K562 (cell line): ENCODE measurements around the gene NR2F2. TPM values are rescaled to one million over a fixed set of nuclear protein-coding genes. Genes with fewer than 3 reads are reported as not detected.

Source experiments
- ATAC-seq: fragments of 200-7000 bp; cut with Tn5 transposase; 3 replicates; pipeline ENCODE4 v1.9.1; 2020; ENCODE audit warnings: moderate library complexity
- BruUV-seq: library from RNA; stranded (reverse); fragments of 400-500 nt; replicated peaks from 2 replicates; lab custom pipeline; 2021; lab: Mats Ljungman, UMichigan
- CTCF ChIA-PET: fragments of 300-600 bp; formaldehyde crosslinking; extraction: SDS; loops from one replicate; lab custom pipeline; 2021; ENCODE audit warnings: low intra/inter-chr PET ratio; lab: Yijun Ruan, JAX
- POLR2A ChIA-PET: fragments of 300-600, 350-650 bp; sonication (Branson Sonifier 250); formaldehyde crosslinking; extraction: SDS; loops from one replicate; lab custom pipeline; 2021; ENCODE audit warnings: antibody characterized with exemption, inconsistent platforms; lab: Yijun Ruan, JAX
- DNase-seq, 4 experiments: peaks; one replicate each; pipeline versions ENCODE4 v3.0.0 to v3.0.0-alpha.2; 2011 to 2018; ENCODE audit warnings: low spot score in 3 of 4, mixed read lengths in 3 of 4; ENCODE audit errors: extremely low read depth in 1 of 4
- FAIRE-seq: peaks from 2 replicates; lab custom pipeline; 2011; peaks lifted over from hg19 to GRCh38; lab: Jason Lieb, UNC
- H2AFZ ChIP-seq: 2 replicates; pipeline ENCODE4 v1.6.0; 2011; ENCODE audit warnings: low read depth, low read length, control low read depth, inconsistent platforms
- H3K27ac ChIP-seq: fragments of 200-600 bp; 3 replicates; pipeline ENCODE4 v1.8.0; 2011; ENCODE audit warnings: low read depth, mild to moderate bottlenecking, control low read depth, inconsistent platforms, low read length, moderate library complexity, mixed read lengths; ENCODE audit errors: extremely low read depth
- H3K27me3 ChIP-seq, 2 experiments: fragments of 300-600 bp in 1 of 2; 2 replicates in 1 of 2; 3 replicates in 1 of 2; pipeline versions ENCODE4 v1.6.0 to v1.8.0; 2011; ENCODE audit warnings: inconsistent platforms in 2 of 2, low read length in 2 of 2, mild to moderate bottlenecking in 1 of 2, mixed read lengths in 1 of 2, moderate library complexity in 1 of 2; ENCODE audit not compliant: control insufficient read depth in 2 of 2, insufficient read depth in 2 of 2
- H3K36me3 ChIP-seq: fragments of 300-600 bp; 3 replicates; pipeline ENCODE4 v1.8.0; 2011; ENCODE audit warnings: mild to moderate bottlenecking, low read length, inconsistent platforms; ENCODE audit not compliant: control insufficient read depth, insufficient read depth
- H3K4me1 ChIP-seq, 2 experiments: fragments of 200-600 bp in 1 of 2; replicated peaks in 1 of 2; 2 replicates in 1 of 2; 3 replicates in 1 of 2; pipeline versions ENCODE4 v1.5.1 to v1.8.0; 2011; ENCODE audit warnings: inconsistent platforms in 2 of 2, low read length in 2 of 2, mild to moderate bottlenecking in 1 of 2, mixed read lengths in 1 of 2, moderate library complexity in 1 of 2; ENCODE audit not compliant: control insufficient read depth in 2 of 2, insufficient read depth in 2 of 2
- H3K4me2 ChIP-seq: 2 replicates; pipeline ENCODE4 v1.6.1; 2011; ENCODE audit warnings: low read length, control low read depth, inconsistent platforms, mixed read lengths; ENCODE audit not compliant: insufficient read depth
- H3K4me3 ChIP-seq: fragments of 200-600 bp; sonication (generic), shearing (Covaris generic); 2 replicates; pipeline ENCODE4 v1.5.1; 2016; ENCODE audit warnings: control low read depth, inconsistent platforms
- H3K79me2 ChIP-seq: fragments of 200-600 bp; 3 replicates; pipeline ENCODE4 v1.8.0; 2011; ENCODE audit warnings: low read length, inconsistent platforms; ENCODE audit not compliant: control insufficient read depth, insufficient read depth
- H3K9ac ChIP-seq, 2 experiments: 2 replicates each; pipeline versions ENCODE4 v1.6.0 to v1.6.1; 2011; ENCODE audit warnings: low read depth in 2 of 2, low read length in 2 of 2, control low read depth in 1 of 2, inconsistent platforms in 1 of 2, mild to moderate bottlenecking in 1 of 2, mixed read lengths in 1 of 2; ENCODE audit not compliant: insufficient read depth in 1 of 2
- H3K9me1 ChIP-seq: one replicate; pipeline ENCODE4 v1.6.0; 2011; ENCODE audit warnings: inconsistent platforms, mild to moderate bottlenecking, low read length, moderate library complexity; ENCODE audit not compliant: control insufficient read depth, insufficient read depth
- H3K9me3 ChIP-seq: replicated peaks from 2 replicates; pipeline ENCODE4 v1.5.1; 2011; ENCODE audit warnings: low read depth, low read length, inconsistent platforms; ENCODE audit not compliant: control insufficient read depth, insufficient read depth
- H4K20me1 ChIP-seq: replicated peaks from 2 replicates; pipeline ENCODE4 v1.6.1; 2011; ENCODE audit warnings: low read length, inconsistent platforms, mixed read lengths; ENCODE audit not compliant: control insufficient read depth, insufficient read depth
- CCNT2 ChIP-seq: IDR thresholded peaks from 2 replicates; pipeline ENCODE4 v1.6.1; 2011; ENCODE audit warnings: borderline replicate concordance, low read depth, mild to moderate bottlenecking, moderate library complexity, mixed read lengths, low read length; ENCODE audit not compliant: insufficient read length; ENCODE audit errors: extremely low read depth
- HDAC2 ChIP-seq: fragments of 450-650 bp; IDR thresholded peaks from 2 replicates; pipeline ENCODE4 v1.6.1; 2016; ENCODE audit warnings: mild to moderate bottlenecking
- KDM5B ChIP-seq: fragments of 200-600 bp; sonication (generic); IDR thresholded peaks from 2 replicates; pipeline ENCODE4 v1.6.1; 2012; ENCODE audit warnings: low read depth, mild to moderate bottlenecking, moderate library complexity, low read length, control low read depth, inconsistent platforms; ENCODE audit not compliant: insufficient replicate concordance
- SNRNP70 ChIP-seq: fragments of 200-400 bp; formaldehyde crosslinking; optimal IDR thresholded peaks from 2 replicates; pipeline ENCODE3; 2017; ENCODE audit warnings: low read depth, low read length
- ZNF121 ChIP-seq: sonication (generic); formaldehyde crosslinking; conservative IDR thresholded peaks from 2 replicates; pipeline ENCODE4 v1.8.0; 2022; ENCODE audit warnings: missing genetic modification reagents
- ZNF165 ChIP-seq: fragments of 250-450 bp; sonication (Bioruptor Pico); IDR thresholded peaks from 2 replicates; pipeline ENCODE4 v1.4.0; 2020; ENCODE audit warnings: borderline replicate concordance
- WGBS: fragments of 100-300 bp; shearing (Covaris generic); methylation state at CpG from one replicate; pipeline ENCODE4 v1.1.6; 2016; ENCODE audit warnings: low coverage, mixed read lengths; ENCODE audit not compliant: insufficient coverage; ENCODE audit errors: missing lambda C conversion rate; 5-methylcytosine and 5-hydroxymethylcytosine counted together
- in situ Hi-C: fragments of 300-500 bp; cut with MboI; formaldehyde crosslinking; loops from 4 replicates; pipeline ENCODE4 v1.15.0; 2018; ENCODE audit warnings: inconsistent platforms, mixed read lengths
- intact Hi-C: fragments of 100-400 bp; cut with micrococcal nuclease; formaldehyde crosslinking; loops from 2 replicates; pipeline ENCODE4 v1.14.2; 2022
- polyA plus RNA-seq, 8 experiments: library from polyadenylated mRNA; depleted of rRNA in 4 of 8; stranded (reverse) in 5 of 8; unstranded in 3 of 8; fragments of >200 nt; fragmentation: Nextera tagmentation in 2 of 8; fragmentation: Illumina TruSeq in 1 of 8; extraction: Ambion mirVana in 2 of 8; extraction: Trizol in 1 of 8; gene quantifications; 2 replicates each; pipeline versions ENCODE4 v1.2.1 to v1.2.3, GENCODE V29; 2011 to 2014; ENCODE audit warnings: inconsistent platforms in 1 of 8, missing spikeins in 1 of 8
- total RNA-seq, 7 experiments: library from RNA; depleted of rRNA in 6 of 7; stranded (reverse); fragments of >200 nt in 6 of 7; fragmentation: Illumina TruSeq in 2 of 7; extraction: Trizol in 2 of 7; gene quantifications; 2 replicates each; pipeline versions ENCODE4 v1.2.1 to v1.2.3, GENCODE V29; 2011 to 2021; ENCODE audit warnings: low replicate concordance in 1 of 7

NR2F2 gene
- total and polyA plus RNA-seq, 9 of the 15 experiments (the other 6 are each of a cell fraction or from before 2014, with no cell fraction given): 6.0 to 51.8 (median 11.1) TPM

DNA sequence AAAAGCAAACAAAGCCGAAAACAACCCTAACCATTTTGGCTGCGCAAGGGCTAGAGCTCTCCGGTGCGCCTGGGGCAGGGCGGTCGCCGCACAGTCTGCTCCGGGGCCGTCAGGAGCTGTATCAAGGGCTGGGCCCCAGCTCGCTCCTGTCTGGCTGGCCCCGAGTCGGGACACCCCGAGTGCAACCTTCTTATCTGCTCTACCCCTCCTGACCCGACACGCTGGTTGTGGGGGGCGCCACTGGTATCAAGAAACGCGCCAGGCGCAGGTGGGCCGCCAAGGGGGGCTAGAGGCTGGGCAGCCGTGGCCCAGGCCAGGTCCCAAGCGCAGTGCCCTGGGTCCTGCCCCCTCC, 36.0 kb downstream of the NR2F2 start:
- POLR2A ChIA-PET: no interaction called here
- no peaks in the 10 kb centered on the region for H3K79me2 ChIP-seq
- no TSS peak for BruUV-seq
- in situ Hi-C loops: no loop called here
- no peak overlapping the region for H3K4me2 ChIP-seq
- no peak overlapping the region for H2AFZ ChIP-seq
- TF ChIP-seq SNRNP70 (no peak), ZNF165 (CRISPR knock-in tag) (no peak), CCNT2 (no peak), KDM5B (no peak), HDAC2 (no peak), ZNF121 (CRISPR knock-in tag) (no peak)
- TF ChIP-seq, all 486 proteins: peak for 0
- peaks cover 3% of the 10 kb centered on the region for H3K9me1 ChIP-seq
- WGBS: 69% methylated on average over 21 of the region's 22 CpGs
- no peak overlapping the region for H3K9ac ChIP-seq
- peaks cover 0 to 13% of the 10 kb centered on the region in 2 experiments; a peak in 2 of 5 replicates for H3K4me1 ChIP-seq
- H4K20me1 ChIP-seq: no peaks in the 10 kb centered on the region
- H3K27me3 ChIP-seq: no peaks in the 10 kb centered on the region
- intact Hi-C loops: no loop called here
- H3K36me3 ChIP-seq: no peaks in the 10 kb centered on the region
- ATAC-seq (no peak), FAIRE-seq (no peak), DNase-seq (no peak)
- no peak overlapping the region for H3K27ac ChIP-seq
- no peak overlapping the region for H3K4me3 ChIP-seq
- no peaks in the 10 kb centered on the region for H3K9me3 ChIP-seq
- CTCF ChIA-PET: no interaction called here
